Measurements from ENCODE around the gene AMOTL1.
"Not testable (repeated sequence)": the region's sequence is repeated elsewhere in the genome, so short reads cannot be mapped to it uniquely, and the experiment has no call there.

GRCh38 chr11:94853288-94853687, 85.1 kb downstream of the AMOTL1 start:
- not testable (repeated sequence) for TF ChIP-seq CTCF (conservative IDR thresholded peaks at IDR 0.05); ZFX (IDR thresholded peaks at IDR 0.05)
